ENCODE data around the gene ERCC6L2.

DNA sequence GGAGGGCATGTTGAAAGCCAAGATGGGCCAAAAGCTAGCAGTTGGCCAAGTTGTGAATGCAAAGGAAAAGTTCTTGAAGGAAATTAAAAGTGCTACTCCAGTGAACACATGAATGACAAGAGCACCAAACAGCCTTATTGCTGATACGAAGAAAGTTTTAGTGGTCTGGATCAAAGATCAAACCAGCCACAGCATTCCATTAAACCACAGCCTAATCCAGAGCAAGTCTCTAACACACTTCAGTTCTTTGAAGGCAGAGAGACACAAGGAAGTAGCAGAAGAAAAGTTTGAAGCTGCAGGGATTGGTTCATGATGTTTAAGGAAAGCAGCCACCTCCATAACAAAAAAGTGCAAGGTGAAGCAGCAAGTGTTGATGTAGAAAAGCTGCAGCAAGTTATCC, 71.6 kb downstream of the ERCC6L2 start:
- TF ChIP-seq, protein P1, sequence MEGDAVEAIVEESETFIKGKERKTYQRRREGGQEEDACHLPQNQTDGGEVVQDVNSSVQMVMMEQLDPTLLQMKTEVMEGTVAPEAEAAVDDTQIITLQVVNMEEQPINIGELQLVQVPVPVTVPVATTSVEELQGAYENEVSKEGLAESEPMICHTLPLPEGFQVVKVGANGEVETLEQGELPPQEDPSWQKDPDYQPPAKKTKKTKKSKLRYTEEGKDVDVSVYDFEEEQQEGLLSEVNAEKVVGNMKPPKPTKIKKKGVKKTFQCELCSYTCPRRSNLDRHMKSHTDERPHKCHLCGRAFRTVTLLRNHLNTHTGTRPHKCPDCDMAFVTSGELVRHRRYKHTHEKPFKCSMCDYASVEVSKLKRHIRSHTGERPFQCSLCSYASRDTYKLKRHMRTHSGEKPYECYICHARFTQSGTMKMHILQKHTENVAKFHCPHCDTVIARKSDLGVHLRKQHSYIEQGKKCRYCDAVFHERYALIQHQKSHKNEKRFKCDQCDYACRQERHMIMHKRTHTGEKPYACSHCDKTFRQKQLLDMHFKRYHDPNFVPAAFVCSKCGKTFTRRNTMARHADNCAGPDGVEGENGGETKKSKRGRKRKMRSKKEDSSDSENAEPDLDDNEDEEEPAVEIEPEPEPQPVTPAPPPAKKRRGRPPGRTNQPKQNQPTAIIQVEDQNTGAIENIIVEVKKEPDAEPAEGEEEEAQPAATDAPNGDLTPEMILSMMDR (IDR thresholded peaks at IDR 0.05; ENCODE audit: low read depth, low read length, poor library complexity, severe bottlenecking): no peak
- no peak for TF ChIP-seq EZH2phosphoT487 (IDR thresholded peaks at IDR 0.05; ENCODE audit: borderline replicate concordance, low read length)

Measured in DOHH2 (cell line).